ENCODE results near the gene KRT8. TPM values are rescaled to one million over a fixed set of nuclear protein-coding genes. Genes with fewer than 3 reads are reported as not detected.
"Not testable (repeated sequence)": the region's sequence is repeated elsewhere in the genome, so short reads cannot be mapped to it uniquely, and the experiment has no call there.

The KRT8 gene
- total RNA-seq, 1 donor from 2014 or later: 82.2 TPM

DNA sequence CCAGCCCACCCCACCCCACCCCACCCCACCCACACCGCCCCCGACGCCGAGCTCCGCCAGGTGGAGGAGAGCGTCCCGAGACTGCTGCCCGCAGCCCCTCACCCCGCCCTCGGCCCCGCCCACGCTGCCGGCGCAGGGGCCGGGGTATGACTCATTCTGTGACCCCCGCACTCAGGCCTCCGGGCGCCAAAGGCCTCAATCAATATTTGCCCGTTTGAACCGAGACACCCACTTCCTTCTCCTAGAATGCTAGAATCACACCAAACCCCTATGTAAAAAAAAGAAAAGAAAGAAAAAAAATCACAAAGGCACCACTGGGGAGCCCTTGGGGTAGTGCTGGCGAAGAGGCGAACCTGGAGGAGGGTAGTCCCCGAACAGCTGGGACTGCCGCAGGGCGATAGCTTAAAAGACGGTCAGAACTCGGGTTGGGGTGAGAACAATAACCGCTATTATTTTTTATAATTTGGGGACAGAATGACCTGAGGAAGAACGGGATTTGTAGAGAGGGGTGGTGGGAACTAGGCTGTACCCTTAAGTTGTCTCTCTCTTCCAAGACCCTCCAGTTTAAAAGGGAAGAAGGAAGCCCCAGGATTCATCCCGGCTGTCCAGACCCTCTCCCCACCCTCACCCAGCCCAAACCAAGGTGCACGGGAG lies 894 bp downstream of the KRT8 start:
- intact Hi-C loops (cut with DNase I): no loop called here
- DNase-seq (ENCODE audit: low spot score): no peak

DNA sequence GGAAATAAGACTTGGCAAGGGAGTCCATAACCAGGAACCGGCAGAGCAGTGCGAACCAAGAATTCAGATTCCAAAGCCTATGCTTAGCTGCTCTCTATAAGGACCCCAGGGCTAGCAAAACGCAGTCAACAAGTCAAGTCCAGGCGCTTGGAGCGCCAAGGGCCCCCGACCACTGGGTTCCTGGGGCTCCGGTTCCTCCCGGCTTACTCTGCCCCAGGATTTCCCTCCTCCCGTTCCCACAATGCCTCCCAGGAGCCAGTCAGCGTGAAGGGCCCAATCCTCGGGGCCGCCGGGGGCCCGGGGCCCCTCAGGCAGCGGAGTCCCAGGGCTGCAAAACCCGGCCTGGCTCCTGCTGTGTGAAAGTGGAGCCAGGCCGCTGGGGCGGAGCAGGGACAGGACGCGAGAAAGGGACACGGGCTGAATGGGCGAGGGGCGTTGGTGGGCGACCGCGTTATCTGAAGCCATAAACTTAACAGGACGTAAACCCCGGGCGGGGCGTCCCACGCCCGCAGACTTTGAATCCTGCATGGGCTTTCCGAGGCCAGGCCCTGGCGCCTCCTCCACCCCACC lies 1.5 kb downstream of the KRT8 start:
- peak; percentile 78 for DNase-seq (ENCODE audit: low spot score)
- intact Hi-C loops (cut with DNase I): no loop called here

DNA sequence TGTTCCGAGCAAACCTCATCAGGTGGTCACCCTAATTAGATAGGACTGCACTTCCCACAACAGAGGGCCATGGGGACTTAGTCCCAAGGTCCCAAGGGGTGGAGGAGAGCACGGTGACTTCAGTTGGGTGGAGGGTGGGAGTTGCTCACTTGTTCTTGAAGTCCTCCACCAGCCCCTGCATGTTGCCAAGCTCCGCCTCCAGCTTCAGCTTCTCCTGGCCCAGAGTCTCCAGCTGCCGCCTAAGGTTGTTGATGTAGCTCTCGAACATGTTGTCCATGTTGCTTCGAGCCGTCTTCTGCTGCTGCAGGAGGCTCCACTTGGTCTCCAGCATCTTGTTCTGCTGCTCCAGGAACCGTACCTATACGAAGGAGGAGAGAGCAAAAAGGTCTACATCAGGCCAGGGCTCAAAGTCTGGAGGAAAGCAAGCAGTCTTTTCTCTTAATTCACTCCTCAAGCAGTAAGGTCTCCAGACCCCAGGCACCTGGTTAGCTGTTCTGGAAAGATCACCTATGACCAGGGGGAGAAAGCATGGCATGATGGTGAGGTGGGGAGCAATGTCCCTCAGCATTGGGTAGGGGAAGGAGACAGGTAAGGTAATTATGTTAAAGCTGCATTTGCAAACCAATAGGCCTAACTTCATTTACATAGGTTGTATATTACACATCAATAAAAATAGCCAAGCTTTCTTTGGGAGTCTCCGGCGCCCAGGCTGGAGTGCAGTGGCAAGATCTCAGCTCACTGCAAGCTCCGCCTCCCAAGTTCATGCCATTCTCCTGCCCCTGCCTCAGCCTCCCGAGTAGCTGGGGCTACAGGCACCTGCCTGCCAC lies 2.9 kb downstream of the KRT8 start:
- no peak for DNase-seq (ENCODE audit: low spot score)
- intact Hi-C loops (cut with DNase I): no loop called here

DNA sequence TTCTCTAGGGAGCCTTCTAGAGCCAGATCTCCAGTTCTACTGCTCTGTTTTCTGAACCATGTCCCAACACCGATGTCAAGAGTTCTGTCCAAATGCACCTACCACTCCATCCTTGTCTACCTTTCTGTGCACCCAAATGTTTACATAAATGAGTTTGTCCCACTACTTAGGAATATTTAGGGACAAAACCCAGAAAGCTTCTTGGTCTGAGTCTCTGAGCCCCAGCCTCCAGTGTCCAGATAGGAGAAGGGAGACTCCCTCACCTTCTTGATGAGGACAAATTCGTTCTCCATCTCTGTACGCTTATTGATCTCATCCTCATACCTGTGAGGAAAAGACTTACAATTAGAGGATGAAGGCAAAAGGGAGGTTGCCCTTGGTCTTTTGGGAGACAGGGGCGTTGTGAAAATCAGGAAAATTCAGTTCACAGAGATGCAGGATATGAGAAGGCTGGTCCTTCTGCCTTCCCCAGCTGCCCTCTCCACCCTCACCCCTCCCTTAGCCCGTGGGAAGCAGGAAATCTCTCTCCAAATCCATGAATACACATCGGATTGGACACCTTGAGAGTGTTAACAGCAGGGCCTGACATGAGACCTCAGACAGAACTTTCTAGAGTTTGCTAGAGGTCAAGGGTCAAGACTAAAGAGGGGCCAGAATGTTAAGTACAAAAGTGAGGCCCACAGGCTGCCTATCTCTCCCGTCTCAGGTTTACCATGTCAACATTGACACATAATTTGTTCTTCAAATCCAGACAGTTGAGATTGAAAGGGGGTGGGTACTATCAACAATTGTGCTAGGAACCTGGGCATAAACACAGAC lies 3.8 kb downstream of the KRT8 start:
- intact Hi-C loops (cut with DNase I): no loop called here
- DNase-seq (ENCODE audit: low spot score): no peak

DNA sequence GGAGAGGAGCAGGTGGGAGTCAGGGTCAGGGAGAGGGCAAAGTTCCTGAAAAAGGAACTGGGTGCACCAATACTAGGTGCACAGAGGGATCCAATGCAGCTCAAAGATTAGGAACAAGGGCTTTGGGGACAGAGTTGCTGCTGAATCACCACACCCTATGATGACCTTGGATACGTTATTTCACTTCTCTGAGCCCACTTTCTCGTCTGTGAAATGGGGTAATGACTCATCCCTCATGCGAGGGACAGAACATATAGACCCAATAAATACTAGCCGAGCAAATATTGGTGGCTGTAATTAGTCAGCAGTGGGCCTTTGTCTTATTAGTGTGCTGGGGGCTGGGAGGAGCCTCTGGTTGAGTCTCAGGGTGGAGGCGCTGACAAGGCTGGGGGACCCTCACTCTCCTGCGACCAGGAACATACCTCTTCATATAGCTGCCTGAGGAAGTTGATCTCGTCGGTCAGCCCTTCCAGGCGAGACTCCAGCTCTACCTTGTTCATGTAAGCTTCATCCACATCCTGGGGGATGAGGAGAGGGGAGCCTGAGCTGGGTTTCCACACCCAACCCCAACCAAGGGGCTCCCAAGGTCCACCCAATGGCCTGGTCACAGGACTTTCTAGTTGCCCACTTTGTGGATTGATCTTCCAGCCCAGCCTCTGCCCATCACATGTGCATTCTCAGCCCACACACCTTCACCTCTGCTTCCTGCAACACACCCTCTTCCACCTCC lies 4.5 kb downstream of the KRT8 start:
- intact Hi-C loops (cut with DNase I): no loop called here
- no peak for DNase-seq (ENCODE audit: low spot score)

DNA sequence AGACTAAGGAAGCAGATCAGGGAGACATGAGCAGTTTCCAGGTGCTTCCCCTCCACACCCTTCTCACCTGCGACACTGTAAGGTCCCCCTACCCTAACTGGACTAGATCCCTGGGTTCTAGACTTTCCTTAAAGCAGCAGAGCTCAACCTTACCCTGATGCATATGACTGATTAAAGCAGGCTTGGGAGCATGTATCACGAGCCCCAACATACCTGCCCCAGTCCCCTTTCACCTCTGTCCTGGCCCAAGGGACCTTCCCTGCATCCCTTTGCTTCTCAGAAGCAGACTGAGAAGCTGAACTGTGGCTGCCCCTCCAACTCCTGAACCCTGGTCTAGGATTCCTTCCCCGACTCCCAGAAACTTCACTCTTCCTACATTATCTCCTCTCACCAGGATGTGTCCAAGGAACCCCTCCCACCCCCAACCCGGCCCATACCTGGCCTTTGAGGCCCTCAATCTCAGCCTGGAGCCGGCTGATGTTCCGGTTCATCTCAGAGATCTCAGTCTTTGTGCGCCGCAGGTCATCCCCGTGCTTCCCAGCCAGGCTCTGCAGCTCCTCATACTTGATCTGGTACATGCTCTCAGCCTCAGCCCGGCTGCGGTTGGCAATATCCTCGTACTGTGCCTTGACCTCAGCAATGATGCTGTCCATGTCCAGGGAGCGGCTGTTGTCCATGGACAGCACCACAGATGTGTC lies 5.4 kb downstream of the KRT8 start:
- intact Hi-C loops (cut with DNase I): no loop called here
- no peak for DNase-seq (ENCODE audit: low spot score)

DNA sequence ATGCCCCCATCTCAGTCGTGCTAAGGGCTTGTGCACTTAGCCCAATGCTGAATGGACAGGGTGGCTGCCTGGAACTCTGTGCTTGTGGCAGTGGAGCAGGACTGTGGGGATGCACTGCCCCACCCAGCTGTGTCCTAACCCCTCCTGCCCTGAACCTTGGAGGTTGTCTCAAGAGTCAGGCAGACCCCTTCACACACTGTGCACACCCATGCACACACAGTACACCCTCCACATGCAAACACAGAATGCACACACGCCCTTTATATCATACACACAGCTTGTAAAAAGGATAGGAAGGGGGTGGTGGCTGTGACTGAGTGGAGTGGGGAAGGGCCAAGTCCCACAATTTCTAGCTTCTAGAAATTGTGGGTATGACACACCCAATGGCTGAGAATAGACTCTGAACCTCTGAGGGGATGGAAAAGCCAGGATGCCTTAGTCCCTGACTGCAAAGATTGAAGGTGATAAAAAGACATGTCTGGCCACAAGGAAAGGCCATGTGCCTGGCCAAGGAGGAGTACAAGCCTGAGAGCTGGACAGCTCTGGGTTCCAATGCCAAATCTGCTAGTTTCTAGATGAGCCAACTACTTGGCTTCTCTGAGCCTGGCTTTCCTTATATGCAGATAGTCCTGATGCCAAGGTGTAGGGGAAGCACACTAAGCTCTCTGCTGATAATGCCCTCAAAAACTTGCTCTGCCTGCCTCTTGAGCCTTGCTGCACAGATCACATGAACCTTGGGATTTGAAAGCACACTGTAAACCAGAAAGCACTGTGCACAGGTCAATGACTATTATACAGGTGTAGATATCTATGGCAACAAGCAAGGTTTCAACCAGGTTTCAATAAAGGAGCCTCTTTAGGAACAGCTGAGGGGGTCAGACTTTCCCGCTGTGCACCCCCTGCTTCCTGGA lies 8.4 kb downstream of the KRT8 start:
- intact Hi-C loops (cut with DNase I): no loop called here
- DNase-seq (ENCODE audit: low spot score): no peak

DNA sequence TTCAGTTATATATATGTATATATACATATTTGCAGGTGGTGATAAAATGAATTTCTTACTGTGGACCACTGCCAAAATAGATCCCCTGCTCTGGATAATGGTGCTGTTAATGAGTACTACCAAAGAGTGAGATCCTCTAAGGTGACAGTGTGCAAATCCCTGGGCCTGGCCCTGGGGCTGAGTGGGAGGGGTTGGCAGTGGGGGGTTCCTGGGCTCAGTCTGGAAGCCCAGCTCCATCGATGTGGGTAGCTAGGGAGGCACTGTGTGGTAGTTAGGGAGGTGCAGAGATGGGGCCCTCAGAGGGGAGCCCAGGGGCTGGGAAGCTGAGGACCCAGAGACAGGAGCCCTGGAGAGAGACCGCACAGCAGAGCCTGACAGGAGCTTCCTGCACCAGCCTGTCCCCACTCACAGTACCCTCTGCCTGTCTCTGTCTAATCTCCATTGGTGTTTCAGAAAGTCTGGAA lies 9.1 kb downstream of the KRT8 start:
- DNase-seq (ENCODE audit: low spot score): no peak
- intact Hi-C loops (cut with DNase I): no loop called here

DNA sequence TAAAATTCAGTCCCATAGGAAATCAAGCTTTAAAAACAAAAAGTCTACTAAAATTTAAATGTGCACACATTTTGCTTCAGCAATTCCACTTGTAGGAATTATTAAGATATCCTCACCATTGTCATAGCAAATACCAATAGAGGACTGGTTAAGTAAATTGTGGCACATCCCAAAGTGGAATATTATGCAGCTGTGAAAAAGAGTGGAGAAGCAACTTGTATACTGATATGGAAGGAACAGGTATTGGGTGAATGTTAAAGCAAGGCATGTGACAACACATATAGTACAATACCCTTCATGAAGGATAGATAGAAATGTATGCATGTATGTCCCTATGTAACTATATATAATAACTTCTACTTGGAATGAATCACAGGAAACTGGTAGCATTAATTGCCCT lies 11.9 kb downstream of the KRT8 start:
- intact Hi-C loops (cut with DNase I): no loop called here
- DNase-seq (ENCODE audit: low spot score): no peak

DNA sequence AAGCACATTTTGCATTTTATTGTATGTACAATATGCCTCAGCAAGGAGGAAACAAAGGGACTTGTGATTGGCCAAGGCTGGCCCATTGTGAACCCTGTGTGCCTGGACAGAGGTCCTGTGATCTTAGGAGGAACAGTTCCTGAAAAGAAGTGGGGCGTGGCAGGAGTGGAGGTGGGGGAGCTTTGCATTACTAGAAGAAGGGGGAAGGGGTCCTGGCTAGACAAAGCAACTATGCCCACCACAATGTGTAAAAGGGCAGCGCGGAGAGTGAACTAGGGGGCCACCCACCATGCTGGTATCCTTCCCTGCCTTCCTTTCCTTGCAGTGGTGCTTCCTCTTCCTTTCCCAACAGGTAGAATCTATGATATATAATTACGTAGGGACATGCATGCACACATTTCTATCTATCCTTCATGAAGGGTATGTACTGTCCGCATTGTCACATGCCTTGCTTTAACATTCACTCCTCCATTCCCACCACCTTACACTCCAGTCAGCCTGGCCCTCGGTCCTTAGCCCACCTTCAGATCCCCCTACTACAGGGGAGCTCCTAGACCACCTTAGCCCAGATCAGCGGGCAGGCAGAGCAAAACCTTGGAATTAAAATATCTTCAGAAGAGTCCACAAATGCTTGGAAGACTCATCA lies 12.5 kb downstream of the KRT8 start:
- no peak for DNase-seq (ENCODE audit: low spot score)
- intact Hi-C loops (cut with DNase I): no loop called here

DNA sequence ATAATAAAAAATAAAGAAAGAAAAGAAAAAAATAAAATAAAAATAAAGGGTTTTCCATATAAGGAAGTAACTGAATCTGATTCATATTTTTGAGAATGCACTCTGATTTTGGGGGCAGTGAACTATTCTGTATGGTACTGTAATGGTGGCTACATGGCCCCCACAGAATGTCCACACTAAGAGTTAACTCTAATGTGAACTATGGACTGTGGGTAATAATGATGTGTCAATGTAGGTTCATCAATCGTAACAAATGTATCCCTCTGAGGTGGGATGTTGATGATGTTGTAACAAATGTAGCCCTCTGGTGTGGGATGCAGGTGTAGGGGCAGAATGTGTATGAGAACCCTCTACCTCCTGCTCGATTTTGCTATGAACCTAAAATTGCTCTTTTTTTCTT lies 13.8 kb downstream of the KRT8 start:
- no peak for DNase-seq (ENCODE audit: low spot score)
- intact Hi-C loops (cut with DNase I): no loop called here

DNA sequence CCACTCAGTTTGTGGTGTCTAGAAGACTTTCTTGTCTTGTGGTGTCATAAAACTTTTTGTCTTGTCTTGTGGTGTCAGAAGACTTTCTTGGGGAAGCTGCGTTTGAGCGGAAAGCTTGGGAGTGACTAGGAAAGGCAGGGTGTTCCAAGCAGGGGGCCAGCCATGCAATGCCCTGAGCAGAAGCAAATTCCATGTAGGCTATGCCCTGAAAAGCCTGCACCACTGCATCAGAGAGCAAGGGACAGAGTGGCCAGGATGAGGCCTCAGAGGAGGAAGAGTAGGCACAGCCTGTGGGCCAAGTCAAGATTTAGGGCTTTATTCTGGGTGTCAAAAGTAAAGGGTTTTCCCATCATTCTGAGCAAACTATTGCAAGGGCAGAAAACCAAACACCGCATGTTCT lies 14.5 kb downstream of the KRT8 start:
- DNase-seq (ENCODE audit: low spot score): no peak
- intact Hi-C loops (cut with DNase I): no loop called here

DNA sequence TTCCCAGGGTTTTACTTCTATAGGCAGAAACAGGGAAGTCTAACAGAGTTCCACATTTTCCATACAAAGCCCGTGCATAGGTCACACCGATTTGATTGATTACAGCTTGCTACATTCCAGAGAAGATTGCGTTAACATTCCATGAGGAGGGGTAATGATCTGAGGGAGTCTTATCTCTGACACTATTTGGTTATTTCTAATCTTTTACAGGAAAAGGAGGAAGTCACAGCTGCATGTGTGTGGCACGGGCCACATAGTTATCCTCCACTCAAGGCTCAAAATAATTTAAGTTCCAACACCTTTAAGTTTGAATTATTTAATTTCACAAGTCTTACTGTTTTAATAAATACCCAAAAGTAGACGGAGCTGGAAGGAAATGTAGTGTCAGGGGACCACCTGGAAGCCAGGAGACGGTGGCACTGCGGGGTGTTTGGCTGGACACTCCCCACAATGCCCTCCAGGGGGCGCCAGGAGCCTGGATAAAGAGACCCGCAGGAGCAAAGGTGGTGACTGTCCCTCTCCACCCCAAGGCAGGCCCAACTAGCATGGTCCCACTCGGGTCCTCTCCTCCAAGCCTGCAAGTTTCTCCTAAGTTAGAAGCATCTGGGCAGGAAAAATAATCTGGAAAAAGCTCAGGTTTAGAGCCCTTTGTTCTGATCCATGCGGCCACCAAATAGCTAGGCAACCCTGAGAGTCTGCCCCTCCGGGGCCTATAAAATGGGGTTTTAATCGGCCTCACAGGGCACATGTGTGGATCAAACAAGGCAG lies 20.2 kb downstream of the KRT8 start:
- intact Hi-C loops (cut with DNase I): loop anchor here (1.0 kb wide), 1 partner anchor 97 kb away; no protein-coding TSS in a partner anchor
- DNase-seq (ENCODE audit: low spot score): no peak

DNA sequence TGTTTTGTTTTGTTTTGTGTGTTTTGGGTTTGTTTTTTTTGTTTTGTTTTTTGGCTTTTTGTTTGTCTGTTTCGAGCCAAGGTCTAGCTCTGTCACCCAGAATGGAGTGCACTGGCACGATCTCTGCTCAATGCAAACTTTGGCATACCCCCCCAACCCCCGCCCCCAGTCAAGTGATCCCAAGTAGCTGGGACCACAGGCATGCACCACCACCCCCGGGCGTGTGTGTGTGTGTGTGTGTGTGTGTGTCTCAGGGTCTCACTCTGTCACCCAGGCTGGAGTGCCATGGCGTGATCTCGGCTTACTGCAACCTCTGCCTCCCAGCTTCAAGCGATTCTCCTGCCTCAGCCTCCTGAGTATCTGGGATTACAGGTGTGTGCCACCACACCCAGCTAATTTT lies 24.4 kb downstream of the KRT8 start:
- not testable (repeated sequence) for DNase-seq (ENCODE audit: low spot score)
- intact Hi-C loops (cut with DNase I): loop anchor here (1.0 kb wide), 1 partner anchor 508 kb away; no protein-coding TSS in a partner anchor

DNA sequence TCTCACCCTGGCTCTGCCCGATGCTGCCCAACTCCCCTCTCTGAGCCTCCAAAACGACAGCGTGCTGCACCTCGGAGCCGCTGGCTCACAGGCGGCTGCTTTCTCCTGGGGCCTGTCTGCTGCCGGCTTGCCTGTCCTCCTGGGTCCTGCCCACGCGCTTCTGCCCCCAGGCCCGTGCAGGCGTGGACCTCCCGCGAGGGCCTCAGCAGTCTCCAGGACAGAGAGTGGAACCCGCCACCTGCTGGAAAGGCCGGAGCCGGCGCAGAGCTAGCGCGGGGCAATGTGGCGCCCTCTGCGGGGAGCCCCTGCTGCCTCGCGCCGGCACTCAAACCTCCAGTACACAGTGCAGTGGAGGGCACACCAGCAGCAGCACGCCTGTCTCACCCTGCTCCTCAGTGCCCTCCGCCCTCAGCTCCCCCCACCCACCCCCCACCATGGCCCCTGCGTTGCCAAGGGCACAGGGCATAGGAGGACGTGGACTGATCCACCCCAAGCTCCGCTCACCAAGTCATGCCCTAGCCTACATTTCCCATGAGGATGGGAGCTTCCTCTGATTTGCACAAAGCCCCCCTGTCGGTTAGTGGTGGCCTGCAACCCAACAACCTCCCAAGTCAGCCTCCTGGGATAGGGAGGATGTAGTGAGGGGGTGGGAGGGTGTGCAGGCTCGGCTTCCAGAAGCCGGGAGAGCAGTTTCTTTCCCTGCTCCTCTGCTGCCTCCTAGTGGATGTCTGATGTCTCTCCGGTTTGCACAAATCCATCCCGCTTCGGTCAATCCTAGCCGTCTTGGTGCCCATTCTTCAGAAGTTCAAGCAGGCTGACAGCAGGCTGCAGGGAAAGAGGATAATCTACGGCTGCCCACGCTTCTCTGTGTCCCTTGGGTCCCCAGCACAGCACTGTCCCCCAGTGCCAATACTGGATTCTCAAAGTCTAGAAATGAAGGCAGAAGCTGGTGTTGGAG lies 25.2 kb downstream of the KRT8 start:
- DNase-seq (ENCODE audit: low spot score): peak; percentile 86
- intact Hi-C loops (cut with DNase I): loop anchor here (1.0 to 10.0 kb wide), 4 partner anchors 296 to 835 kb away; no protein-coding TSS in a partner anchor
